NCI-H2196 (cell line): ENCODE measurements around the gene IGFBP3.

Experiments used
- DNase-seq: peaks from one replicate; lab custom pipeline; 2025; ENCODE audit not compliant: unreplicated experiment; lab: John Stamatoyannopoulos, UW

The IGFBP3 gene

DNA sequence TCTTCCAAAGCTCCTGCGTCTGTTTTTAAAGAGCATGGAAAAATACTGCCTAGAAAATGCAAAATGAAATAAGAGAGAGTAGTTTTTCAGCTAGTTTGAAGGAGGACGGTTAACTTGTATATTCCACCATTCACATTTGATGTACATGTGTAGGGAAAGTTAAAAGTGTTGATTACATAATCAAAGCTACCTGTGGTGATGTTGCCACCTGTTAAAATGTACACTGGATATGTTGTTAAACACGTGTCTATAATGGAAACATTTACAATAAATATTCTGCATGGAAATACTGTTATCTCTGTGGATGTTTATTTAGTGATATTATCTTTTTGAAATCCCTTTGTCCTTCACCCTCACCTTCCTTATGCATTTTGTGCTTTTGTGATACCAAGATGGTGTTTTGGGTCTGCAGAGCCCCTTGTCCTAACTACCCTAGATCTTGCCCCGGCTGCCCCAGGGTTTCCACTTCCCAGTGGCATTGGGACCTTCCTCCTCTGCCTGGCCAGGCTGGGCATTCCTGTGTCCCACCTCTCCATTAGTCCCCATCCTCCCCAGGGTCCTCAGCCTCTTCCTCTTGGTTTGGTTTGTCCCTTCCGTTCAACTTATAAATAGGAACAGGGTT is 27.6 kb downstream of the IGFBP3 start:
- DNase-seq = no peak

DNA sequence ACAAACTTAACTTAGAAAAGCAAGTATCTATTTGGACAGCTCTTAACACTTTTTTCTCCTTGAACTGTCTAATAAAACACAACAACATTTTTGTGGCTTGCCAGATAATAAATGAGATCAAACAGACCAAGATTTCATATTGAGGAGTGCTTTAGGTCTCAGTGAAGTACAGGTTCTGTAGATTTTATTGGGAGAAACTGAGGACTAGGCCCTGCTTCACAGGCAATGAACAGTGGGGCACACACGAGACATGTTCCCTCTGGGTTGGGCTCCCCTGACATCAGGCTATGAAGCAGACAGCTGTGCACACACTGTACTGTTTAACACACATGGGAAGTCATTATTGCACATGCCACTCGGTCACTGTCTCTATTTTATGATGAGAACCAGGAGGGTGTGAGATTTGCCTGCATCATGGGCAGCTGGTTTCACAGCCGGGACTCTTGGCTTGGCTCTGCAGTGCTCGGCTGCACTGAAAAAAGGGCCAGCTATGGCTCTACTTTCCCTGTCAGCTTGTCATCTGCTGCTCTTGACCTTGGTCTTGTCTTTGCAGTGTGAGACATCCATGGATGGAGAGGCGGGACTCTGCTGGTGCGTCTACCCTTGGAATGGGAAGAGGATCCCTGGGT is 28.6 kb downstream of the IGFBP3 start:
- DNase-seq = no peak

DNA sequence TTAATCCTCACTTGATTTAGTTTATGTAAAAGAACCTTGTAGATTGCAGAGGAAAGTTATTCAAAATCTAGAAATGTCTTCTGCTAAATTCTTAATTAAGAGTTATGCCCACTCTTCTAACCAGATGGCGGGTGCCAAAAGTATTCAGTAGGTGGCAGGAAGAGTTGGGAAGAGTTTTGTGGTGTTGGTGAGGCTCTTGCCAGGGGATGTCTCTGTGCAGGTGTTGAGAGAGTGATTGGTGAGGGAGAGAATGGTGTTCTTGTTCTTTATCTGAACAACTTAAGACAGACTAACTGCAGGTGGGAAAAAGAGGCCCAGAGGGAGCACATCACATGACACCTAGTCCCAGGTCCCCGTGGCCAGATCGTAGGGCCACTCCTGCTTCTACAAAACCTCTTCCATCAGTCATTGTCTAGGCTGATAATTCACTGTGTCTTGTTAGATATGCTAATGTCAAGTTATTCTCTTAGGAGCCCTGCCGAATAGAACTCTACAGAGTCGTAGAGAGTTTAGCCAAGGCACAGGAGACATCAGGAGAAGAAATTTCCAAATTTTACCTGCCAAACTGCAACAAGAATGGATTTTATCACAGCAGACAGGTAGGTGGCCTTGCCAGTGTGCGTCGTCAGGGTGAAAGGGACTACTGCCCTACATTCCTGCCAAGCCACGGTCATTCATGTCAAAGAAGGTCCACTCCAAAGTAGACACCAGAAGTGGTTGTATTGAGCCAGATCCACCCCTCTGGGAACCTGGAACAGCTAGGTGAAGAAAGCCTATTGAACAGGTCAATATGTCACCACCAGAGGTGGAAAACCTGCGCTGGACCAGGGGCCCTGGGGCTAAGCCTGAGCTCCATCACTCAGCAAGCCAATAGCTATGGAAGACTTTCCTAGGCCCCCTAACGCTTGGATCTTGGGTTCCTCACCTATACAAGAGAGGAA is 29.3 kb downstream of the IGFBP3 start:
- no peak for DNase-seq

DNA sequence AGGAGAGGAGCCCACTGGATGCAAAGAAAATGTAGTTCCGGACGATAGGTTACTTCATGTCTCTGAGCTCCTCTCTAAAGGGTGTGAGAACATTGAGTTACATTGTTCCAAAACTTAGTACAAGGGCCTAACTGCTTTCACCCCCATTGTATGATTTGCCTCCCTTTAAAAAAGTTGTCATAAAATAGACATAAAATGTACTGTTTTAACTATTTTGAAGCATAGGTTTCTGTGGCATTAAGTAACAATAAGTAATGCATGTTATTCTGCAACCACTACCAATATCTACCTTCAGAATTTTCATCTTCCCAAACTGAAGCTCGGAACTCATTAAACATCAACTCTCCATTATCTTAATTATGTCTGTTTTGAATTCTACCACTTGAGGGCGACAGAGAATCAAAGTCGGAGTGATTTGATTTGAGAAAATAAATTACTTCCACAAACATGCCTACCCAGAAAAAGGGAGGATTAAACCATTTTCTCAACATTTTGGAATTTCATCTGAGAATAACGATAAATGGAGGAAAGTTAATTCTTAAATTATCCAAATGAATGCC is 30.1 kb downstream of the IGFBP3 start:
- peak; percentile 47 for DNase-seq

DNA sequence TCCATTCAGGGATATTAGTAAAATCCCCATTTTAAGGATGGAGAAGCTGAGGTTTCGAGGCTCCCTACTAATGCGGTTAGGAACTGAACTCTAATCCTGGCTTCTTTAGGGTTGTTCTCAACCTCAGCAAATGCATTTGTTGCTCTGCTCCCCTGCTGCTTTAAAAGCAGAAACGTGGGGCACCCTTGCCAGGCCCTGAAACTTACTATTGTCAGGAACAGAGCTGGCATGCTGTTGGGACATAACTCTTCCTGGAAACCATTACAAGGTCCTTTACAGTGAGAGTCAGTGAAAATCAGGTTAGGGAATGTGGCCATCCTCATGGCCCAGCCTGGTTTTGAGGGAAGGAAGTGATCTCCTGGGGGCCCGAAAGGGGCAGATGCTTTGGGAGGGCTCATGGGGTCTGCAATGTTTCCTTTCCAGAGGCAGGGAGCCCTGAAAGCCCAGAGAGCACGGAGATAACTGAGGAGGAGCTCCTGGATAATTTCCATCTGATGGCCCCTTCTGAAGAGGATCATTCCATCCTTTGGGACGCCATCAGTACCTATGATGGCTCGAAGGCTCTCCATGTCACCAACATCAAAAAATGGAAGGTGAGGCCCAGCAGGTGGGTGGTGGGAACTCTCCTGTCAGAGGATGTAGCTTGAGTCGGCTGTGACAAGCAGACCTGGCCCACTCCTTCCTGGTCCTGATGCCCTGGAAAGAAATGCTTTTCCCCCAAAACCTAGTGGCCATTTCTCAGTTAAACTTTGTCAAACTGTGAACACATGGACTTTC is 30.8 kb downstream of the IGFBP3 start:
- DNase-seq = no peak

DNA sequence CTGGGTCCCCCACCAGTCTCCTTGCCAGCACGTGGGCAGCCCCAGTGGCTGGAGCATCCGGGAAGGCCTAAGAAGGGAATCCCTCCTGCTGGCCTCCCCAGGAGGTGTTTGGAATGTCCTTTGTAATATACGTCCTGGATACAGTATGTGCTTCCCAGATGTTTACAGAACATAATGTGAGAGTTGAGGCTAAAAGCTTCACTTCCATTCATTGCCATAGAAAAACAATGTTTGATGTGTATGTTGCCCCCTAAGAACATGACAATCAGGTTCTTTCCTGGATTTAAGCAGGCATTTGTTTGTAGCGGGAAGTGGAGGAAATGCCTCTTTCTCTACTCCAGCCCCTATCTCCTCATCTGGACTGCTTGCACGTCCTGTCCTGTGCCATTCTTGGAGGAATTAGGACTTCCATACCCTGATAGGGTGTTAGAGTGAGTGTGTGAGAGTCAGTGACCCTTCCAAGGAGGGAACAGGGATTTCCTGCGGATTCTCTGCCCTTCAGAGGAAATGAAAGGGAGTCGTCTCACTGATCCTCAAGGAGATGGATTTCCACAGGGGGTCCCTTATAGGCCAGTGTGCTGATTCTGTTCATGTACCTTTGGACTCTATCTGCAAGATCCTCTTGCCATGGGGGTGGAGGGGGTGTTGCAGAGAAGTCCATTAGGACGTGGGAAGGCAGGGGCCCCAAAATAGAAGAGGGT is 31.6 kb downstream of the IGFBP3 start:
- DNase-seq = no peak

DNA sequence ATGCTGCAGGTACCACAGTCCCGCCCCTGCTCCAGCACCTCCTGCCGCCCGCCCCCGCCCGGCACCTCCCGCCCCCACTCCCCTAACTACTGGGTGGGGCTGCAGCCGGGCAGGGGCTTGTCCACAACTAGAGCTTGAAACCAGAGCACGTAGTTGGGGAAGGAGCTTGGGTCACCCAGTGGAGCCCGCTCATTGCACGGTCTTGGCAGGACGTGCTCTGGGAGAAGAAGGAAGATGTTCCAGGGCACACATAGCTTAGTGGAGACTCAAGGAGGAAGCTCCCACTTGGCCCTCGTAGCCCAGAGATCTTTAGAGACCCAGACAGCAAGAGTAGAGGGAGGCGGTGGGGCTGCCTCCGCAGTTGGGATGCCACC is 32.1 kb downstream of the IGFBP3 start:
- DNase-seq = no peak

DNA sequence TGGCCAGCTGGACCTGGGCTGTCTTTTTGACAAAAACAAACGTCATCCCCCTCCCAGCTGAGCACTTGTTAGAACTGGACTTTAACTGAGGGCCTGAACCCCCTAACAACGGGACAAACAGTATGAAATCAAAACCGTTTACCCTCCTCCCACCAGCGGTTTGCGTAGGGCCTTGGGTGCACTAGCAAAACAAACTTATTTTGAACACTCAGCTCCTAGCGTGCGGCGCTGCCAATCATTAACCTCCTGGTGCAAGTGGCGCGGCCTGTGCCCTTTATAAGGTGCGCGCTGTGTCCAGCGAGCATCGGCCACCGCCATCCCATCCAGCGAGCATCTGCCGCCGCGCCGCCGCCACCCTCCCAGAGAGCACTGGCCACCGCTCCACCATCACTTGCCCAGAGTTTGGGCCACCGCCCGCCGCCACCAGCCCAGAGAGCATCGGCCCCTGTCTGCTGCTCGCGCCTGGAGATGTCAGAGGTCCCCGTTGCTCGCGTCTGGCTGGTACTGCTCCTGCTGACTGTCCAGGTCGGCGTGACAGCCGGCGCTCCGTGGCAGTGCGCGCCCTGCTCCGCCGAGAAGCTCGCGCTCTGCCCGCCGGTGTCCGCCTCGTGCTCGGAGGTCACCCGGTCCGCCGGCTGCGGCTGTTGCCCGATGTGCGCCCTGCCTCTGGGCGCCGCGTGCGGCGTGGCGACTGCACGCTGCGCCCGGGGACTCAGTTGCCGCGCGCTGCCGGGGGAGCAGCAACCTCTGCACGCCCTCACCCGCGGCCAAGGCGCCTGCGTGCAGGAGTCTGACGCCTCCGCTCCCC is 32.7 kb downstream of the IGFBP3 start, which contains the start of gene IGFBP1:
IGFBP1 (plus strand) TSS at position 304 of the 808 bp plus-strand sequence; CDS start at position 469, 165 bp downstream.
- no peak for DNase-seq

DNA sequence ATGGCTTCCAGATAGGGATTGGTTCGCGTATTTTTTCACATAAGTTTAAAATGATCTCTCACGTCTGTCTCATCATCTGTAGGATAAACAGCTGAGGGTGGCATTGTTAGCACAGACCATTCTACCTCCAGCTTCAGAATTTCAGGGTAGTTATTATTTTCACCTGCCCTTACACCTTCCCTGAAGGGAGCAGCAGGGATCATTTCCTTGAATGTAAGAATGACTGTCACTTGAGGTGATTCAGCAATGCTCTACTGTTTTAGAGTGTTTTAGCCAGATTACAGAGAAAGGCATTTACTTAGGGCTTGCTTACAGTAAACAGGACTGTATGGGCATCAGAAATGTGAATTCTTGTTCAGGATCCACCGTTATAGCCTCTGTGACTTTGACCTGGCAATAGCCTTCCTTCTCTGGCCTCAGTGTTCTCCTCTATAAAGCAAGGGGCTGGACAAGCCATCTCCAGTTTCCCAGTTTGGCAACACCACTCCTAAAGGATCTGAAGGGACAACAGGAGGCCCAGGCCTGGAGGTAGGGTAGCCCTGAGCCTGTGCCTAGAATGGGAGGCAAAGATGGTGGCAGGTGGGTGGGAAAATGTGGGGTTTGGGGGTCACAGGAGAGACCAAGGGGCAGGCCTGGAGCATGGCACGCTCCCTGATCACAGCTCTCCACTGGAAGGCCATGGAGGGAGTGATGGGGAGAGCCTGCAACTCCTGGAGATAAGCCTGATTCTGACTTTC is 34.0 kb downstream of the IGFBP3 start:
- DNase-seq = no peak

DNA sequence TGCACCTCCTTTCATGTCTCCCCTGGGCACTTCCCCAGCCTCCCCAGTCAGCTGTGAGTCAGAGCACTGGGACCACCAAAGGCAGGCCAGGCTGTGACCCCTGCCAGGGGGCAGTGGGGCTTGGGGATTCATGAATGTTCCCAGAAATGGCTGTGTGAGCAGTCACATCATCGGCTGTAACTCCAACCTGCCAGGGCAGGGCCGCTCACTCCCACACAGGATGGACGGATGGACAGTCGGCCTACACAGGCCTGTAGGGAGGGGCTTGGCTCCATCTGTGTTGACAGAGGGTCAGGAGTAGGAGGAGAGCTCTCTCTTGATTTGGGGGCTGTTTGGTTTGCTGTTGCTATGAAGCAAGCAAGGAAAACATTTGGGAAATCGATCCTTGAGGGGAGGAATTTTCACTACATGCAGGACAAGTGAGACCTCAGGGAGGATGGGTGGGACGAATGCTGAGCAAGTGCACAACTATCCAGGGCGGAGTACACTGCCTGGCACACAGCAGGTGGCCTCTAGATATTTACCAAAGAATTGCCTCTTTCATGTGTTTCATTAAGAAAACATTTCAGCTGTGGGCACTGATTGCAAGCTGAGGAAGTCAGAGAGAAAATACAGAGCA is 35.7 kb downstream of the IGFBP3 start:
- DNase-seq = no peak

DNA sequence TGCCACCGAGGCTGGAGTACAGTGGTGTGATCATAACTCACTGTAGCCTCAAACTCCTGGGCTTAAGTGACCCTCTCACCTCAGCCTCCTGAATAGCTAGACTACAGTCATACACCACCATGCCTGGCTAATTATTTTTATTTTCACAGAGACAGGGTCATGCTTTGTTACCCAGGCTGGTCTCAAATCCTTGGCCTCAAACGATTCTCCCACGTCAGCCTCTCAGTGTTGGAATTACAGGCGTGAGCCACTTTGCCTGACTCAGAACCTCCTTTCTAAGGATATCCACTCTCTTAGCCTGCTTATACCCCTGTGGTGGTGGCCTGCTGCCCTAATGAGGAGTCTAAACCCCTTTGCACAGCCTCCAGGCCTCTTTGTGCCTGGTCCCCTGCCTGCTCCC is 36.9 kb downstream of the IGFBP3 start:
- DNase-seq = no peak

DNA sequence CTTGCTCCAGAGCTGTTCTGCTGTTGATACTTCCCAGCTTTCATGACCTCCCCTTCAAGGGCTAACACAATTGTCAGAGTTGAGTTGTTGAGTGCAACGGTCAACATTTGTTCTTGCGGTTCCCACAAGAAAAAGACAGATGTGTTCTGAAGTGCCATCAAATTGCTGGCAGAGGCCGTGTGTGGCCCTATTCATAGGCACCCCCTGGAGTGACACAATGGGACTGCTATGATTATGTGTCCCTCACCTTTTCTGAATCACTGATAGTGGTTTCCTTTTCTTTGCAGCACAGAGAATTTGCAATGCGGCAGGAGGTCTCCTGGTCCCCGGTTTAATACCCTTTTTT is 38.6 kb downstream of the IGFBP3 start:
- no peak for DNase-seq

DNA sequence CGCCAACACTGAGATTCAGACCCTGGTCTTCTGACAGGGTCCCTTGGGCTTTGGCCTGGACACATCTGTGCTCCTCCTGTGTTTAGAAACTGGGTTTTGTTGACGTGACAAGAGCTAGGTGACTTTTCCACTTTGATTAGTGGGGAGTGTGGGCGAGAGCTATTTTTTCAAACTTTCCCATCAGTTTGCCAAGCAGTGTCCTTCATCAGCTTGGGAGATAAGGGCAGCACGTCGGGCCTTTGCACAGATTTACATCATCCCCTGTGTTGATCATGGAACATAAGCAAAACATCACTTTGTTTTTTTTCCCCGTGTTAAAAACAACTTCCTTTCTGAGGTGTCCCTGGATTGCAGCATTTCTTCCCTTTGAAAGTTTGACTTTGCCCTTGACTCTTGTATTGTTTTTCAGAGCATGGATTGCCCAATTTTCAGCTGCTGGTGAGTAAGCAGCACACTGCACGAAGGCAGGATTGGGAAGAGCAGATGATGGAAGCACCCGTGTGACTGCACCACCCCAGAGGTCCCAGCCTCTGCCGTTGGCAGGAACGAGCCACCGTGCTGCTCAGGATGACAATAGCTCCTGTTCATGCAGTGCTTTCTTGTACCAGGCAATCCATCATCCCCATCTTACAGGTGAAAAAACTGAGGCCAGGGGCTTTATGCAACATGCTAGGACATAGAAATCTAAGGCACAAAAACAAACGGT is 39.2 kb downstream of the IGFBP3 start:
- no peak for DNase-seq

DNA sequence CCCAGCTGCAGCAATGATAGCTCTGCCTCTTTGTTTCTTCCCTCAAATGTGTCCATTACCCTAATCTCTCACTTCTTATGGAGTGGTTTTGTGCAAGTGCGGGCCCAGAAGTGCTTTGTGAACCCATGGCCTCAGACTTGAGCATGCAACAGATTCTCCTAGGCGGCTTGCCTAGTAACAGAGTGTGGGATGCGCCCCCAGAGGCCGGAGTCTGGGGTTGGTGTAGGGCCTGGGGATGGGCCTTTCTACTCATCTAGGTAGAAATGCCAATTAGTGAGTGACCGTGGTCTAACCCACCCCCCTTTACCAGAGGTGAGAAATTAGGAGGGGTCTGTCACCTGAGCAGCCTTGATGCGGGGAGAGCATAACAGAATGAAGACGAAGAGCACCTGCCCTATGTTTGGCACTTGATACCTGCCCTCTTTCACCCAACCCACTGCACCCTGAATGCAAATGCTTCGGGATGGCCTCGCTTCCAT is 39.8 kb downstream of the IGFBP3 start:
- DNase-seq = no peak

DNA sequence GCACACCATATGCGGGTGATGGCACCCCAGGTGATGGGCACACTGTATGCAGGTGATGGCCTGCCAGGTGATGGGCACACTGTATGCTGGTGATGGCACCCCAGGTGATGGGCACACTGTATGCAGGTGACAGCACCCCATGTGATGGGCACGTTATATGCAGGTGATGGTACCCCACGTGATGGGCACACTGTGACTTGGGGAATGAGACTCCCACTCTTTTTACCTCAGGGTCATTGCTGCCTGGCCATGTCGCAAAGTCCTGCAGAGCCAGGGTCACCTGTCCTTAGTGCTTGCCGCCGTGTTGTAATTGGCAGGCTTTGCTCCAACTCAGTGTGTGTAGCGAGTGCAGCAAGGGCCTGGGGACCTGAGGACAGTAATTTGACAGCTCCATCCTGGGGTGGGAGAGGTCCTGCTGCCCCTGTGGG is 40.6 kb downstream of the IGFBP3 start:
- no peak for DNase-seq

DNA sequence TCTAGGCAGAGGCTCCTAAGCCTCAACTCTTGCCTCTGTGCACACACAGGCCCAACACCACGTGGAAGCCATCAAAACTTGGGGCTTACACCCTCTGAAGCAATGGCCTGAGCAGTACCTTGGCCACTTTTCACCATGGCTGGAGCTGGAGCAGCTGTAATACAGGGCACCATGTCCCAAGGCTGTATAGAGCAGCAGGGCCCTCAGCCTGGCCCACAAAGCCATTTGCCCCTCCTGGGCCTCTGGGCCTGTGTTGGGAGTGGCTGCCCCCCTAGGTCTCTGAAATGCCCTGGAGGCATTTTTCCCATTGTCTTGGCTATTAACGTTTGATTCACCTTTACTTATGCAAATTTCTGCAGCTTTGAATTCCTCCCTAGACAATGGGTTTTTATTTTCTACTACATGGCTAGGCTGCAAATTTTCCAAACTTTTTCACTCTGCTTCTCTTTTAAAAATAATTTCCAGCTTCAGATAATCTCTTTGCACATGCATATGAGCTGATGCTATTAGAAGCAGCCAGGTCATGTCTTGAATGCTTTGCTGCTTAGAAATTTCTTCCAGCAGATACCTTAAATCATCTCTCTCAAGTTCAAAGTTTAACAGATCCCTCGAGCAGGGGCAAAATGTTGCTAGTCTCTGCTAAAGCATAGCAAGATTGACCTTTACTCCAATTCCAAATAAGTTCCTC is 42.5 kb downstream of the IGFBP3 start:
- no peak for DNase-seq

DNA sequence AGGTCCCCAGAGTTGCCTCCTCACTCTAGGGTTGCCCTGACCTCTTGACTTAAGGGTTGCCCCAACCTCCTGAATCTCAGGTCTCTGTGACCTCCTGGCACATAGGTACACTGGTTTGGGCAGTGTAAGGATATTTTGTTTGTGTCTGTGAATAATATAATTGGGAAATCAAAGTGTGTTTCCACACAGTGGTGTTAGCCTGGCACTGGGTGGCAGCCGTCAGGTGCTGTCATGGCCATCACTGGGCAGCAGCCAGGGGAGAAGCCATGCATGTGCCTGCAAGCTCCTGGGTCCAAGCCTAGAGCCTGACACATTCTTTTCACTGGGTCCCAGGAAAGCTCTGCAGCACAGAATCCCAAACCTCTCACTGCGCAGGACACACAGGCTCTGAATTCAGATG is 44.6 kb downstream of the IGFBP3 start:
- no peak for DNase-seq
